ENCODE results near the gene PPARD.
"Not testable (repeated sequence)": the region's sequence is repeated elsewhere in the genome, so short reads cannot be mapped to it uniquely, and the experiment has no call there.

PPARD gene

DNA sequence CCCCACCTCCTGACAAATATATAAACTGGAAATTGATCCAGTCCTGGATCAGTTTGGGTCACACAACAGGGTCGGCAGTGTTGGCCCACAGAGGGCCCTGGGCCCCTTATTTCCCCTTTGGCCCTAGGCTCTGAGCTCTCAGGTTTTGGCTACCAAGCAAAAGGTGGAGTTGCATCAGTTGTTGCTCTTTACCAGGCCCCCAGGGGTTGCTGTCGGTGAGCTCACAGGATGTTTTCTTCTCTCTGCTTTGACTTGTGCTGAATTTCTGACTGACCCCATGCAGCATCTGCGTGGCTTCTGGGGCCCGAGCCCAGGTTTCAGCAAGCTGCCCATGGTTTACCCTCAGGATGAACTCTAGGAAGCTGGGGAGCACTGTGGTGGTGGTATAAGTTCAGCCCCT is 44.6 kb downstream of the PPARD start:
- no peak for DNase-seq

DNA sequence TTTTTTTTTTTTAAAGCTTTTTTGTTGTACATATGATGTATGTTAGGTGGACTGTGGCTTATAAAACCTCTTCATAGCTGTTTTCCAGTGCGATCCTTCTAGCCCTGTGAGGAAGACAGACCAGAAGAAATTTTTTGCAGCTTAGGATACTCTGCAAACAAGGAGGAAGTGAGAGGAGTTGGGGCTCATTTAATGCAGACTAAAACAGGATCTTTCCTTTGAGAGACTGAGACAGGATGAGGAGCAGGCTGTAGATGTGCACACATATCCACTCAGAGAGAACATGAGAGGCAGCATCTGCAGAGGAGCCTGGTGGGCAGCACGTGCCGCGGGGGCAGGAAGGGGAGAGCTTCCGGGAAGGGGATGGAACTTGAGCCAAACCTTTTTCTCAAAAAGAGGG is 45.7 kb downstream of the PPARD start:
- DNase-seq, result no peak

DNA sequence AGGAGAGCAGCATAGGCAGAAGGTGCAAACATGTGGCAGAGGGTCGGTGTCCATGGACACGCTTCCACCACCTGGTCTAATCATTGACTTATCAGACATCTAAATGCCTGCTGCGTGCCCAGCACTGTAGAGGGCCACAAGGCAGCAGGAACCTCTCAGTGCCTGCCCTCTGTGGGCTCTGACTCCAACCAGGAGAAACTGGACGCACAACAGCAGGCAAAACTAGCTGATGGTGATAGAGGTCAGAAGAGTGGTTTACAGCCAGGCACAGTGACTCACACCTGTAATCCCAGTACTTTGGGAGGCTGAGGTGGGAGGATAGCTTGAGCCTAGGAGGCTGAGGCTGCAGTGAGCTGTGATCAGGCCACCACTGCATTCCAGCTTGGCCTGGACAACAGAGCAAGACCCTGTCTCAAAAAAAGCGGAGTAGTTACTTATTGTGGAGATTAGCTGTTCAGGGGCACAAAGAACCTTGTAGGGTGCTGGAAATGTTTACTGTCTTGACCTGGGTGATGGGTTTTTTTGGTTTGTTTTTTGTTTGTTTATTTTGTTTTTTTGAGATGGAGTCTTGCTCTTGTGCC is 46.5 kb downstream of the PPARD start:
- no peak for DNase-seq

DNA sequence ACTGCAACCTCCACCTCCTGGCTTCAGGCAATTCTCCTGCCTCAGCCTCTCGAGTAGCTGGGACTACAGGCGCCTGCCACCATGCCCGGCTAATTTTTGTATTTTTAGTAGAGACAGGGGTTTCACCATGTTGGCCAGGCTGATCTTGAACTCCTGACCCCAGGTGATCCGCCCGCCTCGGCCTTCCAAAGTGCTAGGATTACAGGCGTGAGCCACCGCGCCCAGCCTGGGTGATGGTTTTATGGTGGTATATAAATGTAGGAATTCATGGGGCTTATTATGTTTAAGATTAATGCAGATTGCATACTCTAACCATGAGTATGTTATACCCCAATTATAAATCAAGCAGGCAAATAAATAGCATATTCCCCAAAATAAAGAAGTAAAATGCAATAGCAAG is 47.0 kb downstream of the PPARD start:
- not testable (repeated sequence) for DNase-seq

GRCh38 chr6:35391240-35391968 is 49.0 kb downstream of the PPARD start:
- DNase-seq, result no peak

DNA sequence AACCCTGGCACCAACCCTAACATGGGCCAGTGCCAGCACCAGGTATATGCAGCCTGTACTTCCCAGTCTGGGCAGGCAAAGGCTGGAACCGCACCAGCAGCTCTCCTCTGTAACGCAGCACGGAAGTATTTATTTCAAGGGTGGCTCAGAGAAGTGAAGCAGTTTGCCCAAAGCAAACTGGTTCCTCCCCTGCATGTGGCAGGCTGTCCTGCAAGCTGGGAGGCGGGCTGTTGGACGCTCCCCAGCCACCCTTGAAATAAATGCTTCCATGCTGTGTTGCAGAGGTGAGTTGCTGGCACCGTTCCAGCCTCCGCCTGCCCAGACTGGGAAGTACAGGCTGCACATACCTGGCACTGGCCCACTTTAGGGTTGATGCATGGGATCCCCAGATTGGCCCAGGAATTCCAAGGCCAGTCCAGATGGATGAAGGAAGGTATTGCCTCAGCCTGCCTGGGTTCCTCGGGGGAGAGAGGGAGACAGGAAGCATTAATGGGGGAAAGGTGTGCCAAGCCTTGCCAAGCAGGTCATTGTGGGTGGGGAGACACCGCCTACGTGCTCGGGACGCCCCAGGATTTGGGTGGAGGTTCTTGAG is 49.8 kb downstream of the PPARD start:
- DNase-seq, result no peak

- no peak for DNase-seq
These were observed 50.7 kb downstream of the PPARD start for GRCh38 chr6:35392773-35393672.

DNA sequence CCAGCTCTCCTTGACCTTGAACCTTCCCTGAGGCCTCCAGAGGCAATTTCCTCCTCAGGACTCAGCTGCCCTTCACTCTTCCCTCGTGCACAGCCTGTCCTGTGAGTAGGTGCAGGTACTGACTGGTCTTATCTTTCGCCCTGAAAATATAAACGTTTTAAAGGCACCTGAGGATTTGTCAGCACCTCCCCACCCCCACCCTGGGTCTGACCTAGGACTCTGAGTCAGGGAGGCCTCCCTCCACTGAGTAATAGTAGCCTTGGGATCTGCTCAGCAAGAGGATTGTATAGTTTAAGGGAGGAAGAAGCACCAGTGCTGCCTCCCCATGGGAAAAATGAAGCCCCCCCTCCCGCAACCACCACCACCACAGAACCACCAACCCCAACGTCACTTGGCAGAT is 54.6 kb downstream of the PPARD start:
- DNase-seq, result no peak

GRCh38 chr6:35397806-35398418 is 55.6 kb downstream of the PPARD start:
- DNase-seq, result no peak

GRCh38 chr6:35398526-35398925 is 56.2 kb downstream of the PPARD start:
- DNase-seq, result no peak

DNA sequence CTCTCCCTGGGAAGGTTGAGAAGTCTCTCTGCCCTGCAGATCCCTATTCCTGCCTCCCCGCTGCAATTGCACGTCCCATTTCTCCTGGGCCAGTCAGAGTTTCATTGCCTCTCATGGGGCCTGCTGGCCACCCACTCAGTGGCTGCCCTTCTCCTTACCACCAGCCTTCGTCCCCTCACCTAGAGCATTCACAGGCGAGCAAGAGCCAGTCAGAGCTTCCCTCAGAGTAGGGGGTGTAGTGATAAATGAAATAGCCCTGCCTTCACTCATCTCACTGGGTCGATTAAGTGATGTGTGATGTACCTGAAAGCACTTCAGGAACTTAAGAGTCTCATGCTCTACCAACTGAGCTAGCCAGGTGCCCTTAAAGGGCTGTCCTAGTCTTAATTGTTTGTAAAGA is 57.8 kb downstream of the PPARD start:
- no peak for DNase-seq

DNA sequence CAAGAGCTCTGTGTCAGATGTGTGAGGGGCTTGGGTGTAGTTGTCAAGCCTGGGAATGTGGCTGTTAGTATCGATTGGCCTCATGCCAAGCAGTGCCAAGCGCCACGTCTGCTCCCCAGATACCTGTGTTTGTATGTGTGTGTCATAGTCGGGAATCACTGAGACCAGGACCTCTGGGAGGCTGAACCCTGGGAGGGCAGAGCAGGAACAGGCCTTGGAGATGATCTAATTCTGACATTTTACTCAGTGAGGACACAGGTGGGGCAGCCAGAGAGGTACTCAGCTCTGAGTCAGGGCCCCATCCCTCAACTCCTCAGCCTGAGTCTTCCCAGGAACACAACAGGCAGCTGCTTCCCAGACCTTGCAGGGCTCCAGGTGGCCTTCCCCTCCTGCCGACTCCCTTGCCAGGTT is 58.5 kb downstream of the PPARD start:
- no peak for DNase-seq

DNA sequence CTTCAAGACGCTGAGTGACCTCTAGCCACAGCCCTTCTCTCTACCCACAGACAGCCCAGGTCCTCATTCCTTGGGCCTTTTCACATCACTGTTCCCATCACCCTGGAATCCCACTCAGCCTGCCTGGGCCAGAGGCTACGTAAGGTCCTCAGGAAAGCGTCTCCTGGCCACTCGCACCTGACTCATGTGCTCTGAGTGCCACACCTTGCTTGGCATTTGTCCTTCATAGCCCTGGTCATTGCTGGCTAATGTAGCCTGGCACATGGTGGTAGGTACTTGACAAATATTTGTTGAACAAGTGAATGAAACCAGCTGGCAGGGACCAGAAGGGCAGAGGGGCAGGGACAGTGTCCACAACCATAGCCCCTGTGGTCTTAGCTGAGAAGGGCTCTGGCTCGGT is 59.2 kb downstream of the PPARD start:
- DNase-seq, result no peak

GRCh38 chr6:35402136-35402855 is 59.9 kb downstream of the PPARD start:
- no peak for DNase-seq

DNA sequence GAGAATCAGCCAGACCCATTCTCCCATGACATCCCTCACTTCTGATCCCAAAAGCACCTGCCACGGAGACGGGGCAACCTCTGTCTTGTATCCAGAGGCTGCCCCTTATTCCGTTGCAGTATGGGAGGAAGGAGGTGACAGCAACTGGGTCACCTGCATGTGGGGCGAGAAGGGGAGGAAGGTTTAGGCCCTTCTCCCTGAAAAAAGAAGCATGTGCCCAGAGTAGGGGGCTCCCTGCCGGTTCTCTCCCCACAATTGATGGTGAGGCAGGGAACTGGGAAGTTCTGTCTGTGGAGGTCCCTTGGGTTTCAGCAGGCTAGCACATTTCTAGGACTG is 60.5 kb downstream of the PPARD start:
- DNase-seq, result no peak

GRCh38 chr6:35403544-35404442 is 61.4 kb downstream of the PPARD start:
- no peak for DNase-seq

GRCh38 chr6:35406711-35407485 is 64.5 kb downstream of the PPARD start:
- no peak for DNase-seq

DNA sequence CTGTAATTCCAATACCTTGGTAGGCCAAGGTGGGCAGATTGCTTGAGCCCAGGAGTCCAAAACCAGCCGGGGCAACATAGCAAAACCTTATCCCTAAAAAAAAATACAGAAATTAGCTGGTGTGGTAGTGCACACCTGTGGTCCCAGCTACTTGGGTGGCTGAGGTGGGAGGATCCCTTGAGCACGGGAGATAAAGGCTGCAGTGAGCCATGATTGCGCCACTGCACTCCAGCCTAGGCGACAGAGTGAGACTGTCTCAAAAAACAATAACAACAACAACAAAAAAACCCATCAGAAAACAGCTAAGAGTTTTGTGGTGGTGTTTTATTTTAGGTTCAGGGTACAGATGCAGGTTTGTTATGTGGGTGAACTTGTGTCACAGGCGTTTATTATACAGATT is 66.9 kb downstream of the PPARD start:
- no peak for DNase-seq

DNA sequence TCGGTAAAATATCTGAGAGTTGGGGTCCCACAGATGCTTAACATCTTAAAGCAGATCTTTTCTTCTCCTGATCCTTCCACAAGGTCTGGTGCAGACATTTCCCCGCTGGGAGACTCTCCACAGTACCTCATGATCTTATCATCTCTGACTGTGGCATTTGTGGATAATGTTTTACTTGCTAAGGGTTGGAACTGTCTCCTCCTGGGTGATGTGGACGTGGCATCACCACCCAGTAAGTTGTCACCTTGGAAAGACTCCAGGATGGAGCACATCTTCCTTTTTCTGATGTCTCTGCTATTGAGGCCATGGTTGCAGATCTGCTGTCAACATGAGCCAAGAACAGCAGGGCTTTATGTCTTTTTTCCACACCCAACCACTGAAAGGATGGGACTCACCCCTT is 67.8 kb downstream of the PPARD start:
- DNase-seq, result no peak

DNA sequence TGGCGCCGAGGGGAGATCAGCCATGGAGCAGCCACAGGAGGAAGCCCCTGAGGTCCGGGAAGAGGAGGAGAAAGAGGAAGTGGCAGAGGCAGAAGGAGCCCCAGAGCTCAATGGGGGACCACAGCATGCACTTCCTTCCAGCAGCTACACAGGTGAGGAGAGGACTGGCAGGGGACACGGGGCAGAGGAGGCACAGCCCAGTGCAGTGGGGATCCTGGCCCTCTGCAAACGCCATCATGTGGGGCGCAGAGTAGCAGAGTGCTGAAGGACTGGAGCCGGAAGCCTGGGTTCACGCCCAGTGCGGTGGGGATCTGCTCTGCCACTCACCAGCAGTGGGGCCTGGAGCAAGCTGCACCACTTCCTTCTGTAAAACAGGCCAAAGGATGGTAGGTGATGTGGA is 68.7 kb downstream of the PPARD start:
- no peak for DNase-seq

GRCh38 chr6:35412102-35412501 is 69.7 kb downstream of the PPARD start:
- DNase-seq, result no peak
